AML-193 (cell line): Measurements from ENCODE around the gene CCDC3.
"Not testable (repeated sequence)": the region's sequence is repeated elsewhere in the genome, so short reads cannot be mapped to it uniquely, and the experiment has no call there.

Source experiments
- DNase-seq, 2 experiments: peaks; one replicate each; lab custom pipeline; 2025; lab: John Stamatoyannopoulos, UW

The CCDC3 gene

GRCh38 chr10:13001041-13001886 lies at the start of gene CCDC3:
Gene CCDC3 (minus strand): TSS chr10:13001713. CDS start chr10:13001570, 143 bp downstream.
- DNase-seq = no peak

- DNase-seq = no peak
Measured at GRCh38 chr10:13051126-13051694, 49.7 kb upstream of the CCDC3 start.

GRCh38 chr10:13049774-13050420 lies 48.4 kb upstream of the CCDC3 start:
- no peak for DNase-seq

- no peak for DNase-seq
Measured at GRCh38 chr10:13048762-13049161, 47.2 kb upstream of the CCDC3 start.

GRCh38 chr10:13047529-13048206 lies 46.2 kb upstream of the CCDC3 start:
- DNase-seq = no peak

GRCh38 chr10:13046851-13047528 lies 45.5 kb upstream of the CCDC3 start:
- DNase-seq = no peak

- DNase-seq = no peak
Measured at GRCh38 chr10:13043520-13043919, 42.0 kb upstream of the CCDC3 start.

- no peak for DNase-seq
Measured at GRCh38 chr10:13039761-13040160, 38.2 kb upstream of the CCDC3 start.

- DNase-seq = no peak
Measured at GRCh38 chr10:13038391-13038790, 36.9 kb upstream of the CCDC3 start.

GRCh38 chr10:13037832-13038231 lies 36.3 kb upstream of the CCDC3 start:
- no peak for DNase-seq

- no peak for DNase-seq
Measured at GRCh38 chr10:13036841-13037240, 35.3 kb upstream of the CCDC3 start.

- not testable (repeated sequence) for DNase-seq
Measured at GRCh38 chr10:13035731-13036130, 34.2 kb upstream of the CCDC3 start.

GRCh38 chr10:13026873-13027272 lies 25.4 kb upstream of the CCDC3 start:
- DNase-seq = no peak

- no peak for DNase-seq
Measured at GRCh38 chr10:13023754-13024153, 22.2 kb upstream of the CCDC3 start.

GRCh38 chr10:13019280-13019679 lies 17.8 kb upstream of the CCDC3 start:
- DNase-seq = no peak

GRCh38 chr10:13018171-13018570 lies 16.7 kb upstream of the CCDC3 start:
- no peak for DNase-seq

GRCh38 chr10:13016886-13017285 lies 15.4 kb upstream of the CCDC3 start:
- no peak for DNase-seq

- DNase-seq = no peak
Measured at GRCh38 chr10:13016426-13016825, 14.9 kb upstream of the CCDC3 start.

GRCh38 chr10:13006037-13006436 lies 4.5 kb upstream of the CCDC3 start:
- DNase-seq = no peak

GRCh38 chr10:13003759-13004158 lies 2.2 kb upstream of the CCDC3 start:
- no peak for DNase-seq

GRCh38 chr10:13003004-13003403 lies 1.5 kb upstream of the CCDC3 start:
- no peak for DNase-seq

- DNase-seq = no peak
Measured at GRCh38 chr10:13001887-13002212, 337 bp upstream of the CCDC3 start.
